Uterus (tissue), 2 donors: ENCODE results near the gene SCARF1.

ENCODE experiments used
- POLR2A ChIP-seq, 2 donors: fragments of 450-650 bp; IDR thresholded peaks; one replicate each; pipeline ENCODE4 v1.6.1; 2016; ENCODE audit warnings: antibody characterized with exemption in 2 of 2, mild to moderate bottlenecking in 1 of 2, moderate library complexity in 1 of 2
- TF ChIP-seq, protein P1 (sequence below), 4 experiments: fragments of 200-600 bp in 2 of 4; fragments of 450-650 bp in 2 of 4; sonication (generic) in 2 of 4; IDR thresholded peaks; one replicate each; pipeline ENCODE4 v1.5.1; 2016 to 2019; ENCODE audit warnings: antibody characterized with exemption in 4 of 4, mild to moderate bottlenecking in 2 of 4, moderate library complexity in 1 of 4

GRCh38 chr17:1640329-1641064 lies 5.0 kb downstream of the SCARF1 start:
- TF ChIP-seq, protein P1, sequence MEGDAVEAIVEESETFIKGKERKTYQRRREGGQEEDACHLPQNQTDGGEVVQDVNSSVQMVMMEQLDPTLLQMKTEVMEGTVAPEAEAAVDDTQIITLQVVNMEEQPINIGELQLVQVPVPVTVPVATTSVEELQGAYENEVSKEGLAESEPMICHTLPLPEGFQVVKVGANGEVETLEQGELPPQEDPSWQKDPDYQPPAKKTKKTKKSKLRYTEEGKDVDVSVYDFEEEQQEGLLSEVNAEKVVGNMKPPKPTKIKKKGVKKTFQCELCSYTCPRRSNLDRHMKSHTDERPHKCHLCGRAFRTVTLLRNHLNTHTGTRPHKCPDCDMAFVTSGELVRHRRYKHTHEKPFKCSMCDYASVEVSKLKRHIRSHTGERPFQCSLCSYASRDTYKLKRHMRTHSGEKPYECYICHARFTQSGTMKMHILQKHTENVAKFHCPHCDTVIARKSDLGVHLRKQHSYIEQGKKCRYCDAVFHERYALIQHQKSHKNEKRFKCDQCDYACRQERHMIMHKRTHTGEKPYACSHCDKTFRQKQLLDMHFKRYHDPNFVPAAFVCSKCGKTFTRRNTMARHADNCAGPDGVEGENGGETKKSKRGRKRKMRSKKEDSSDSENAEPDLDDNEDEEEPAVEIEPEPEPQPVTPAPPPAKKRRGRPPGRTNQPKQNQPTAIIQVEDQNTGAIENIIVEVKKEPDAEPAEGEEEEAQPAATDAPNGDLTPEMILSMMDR (IDR thresholded peaks at IDR 0.05): no peak
- no peak for TF ChIP-seq POLR2A (IDR thresholded peaks at IDR 0.05)
